Measurements from ENCODE around the gene ZNF664.

The ZNF664 gene

DNA sequence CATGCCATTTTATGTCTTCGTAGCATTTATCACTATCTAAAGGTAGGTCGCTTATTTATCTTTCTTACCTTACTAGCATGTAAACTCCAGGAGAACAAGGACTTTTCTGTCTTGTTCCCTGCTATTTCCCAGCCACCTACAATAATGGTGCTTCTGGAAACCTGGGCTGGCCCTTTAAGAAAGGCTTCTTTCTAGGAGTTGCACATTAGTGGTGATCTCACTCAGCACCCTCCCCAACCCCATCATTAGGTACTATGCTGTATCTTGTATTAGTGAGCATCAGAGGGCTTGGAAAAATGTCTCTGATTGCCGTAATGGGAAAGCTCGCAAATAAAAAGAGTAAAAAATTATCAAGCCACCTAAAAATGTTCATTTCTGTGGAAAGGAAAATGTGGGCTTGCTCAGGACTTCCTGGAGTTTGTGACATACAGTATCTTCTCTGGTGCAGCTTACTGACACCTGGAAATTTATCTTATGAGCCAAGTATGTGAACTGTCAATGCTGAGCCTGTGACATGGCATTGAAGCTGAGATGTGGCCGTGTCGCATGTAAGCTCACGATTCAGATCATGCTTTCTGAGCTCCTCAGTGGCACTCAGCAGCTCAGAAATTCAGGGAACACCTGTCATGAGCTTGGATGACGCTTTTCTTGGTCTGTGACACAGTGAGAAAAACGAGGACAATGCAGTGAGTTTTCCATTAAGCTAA lies 12.8 kb upstream of the ZNF664 start:
- TF ChIP-seq, protein P1, sequence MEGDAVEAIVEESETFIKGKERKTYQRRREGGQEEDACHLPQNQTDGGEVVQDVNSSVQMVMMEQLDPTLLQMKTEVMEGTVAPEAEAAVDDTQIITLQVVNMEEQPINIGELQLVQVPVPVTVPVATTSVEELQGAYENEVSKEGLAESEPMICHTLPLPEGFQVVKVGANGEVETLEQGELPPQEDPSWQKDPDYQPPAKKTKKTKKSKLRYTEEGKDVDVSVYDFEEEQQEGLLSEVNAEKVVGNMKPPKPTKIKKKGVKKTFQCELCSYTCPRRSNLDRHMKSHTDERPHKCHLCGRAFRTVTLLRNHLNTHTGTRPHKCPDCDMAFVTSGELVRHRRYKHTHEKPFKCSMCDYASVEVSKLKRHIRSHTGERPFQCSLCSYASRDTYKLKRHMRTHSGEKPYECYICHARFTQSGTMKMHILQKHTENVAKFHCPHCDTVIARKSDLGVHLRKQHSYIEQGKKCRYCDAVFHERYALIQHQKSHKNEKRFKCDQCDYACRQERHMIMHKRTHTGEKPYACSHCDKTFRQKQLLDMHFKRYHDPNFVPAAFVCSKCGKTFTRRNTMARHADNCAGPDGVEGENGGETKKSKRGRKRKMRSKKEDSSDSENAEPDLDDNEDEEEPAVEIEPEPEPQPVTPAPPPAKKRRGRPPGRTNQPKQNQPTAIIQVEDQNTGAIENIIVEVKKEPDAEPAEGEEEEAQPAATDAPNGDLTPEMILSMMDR (IDR thresholded peaks at IDR 0.05; ENCODE audit: unreplicated experiment in 3 of 3), result no peak
- H3K27ac Mint-ChIP-seq, result no peak overlapping the region
- no peaks in the 10 kb centered on the region for H3K9me3 Mint-ChIP-seq
- H3K4me3 Mint-ChIP-seq, result no peak overlapping the region
- H3K36me3 Mint-ChIP-seq (ENCODE audit: low read depth), result no peaks in the 10 kb centered on the region
- H3K4me1 Mint-ChIP-seq, result peaks cover 11% of the 10 kb centered on the region
- H3K27me3 Mint-ChIP-seq (ENCODE audit: low read depth), result no peaks in the 10 kb centered on the region

DNA sequence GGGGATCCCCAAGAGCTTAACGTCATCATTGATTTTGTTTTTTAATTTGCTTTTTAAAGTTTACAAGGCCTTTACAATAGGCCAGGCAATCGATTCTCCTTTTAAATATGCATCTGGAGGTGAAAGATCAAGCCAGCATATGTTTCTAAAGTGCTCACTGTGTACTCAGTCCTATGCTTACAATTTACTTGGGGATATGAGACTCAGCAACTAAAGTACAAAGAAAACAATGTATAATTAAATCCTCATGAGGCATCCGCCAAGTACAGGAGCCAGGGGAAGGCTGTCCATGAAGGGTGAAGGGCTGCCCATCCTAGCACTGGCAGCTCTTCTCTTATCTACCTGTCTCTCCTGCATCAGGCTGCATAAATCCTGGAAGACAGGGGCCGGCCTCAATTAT lies 12.2 kb upstream of the ZNF664 start:
- TF ChIP-seq, protein P1 (IDR thresholded peaks at IDR 0.05; ENCODE audit: unreplicated experiment in 3 of 3), result no peak
- Mint-ChIP-seq H3K4me3 (no peak overlapping the region), H3K27ac (no peak overlapping the region), H3K27me3 (ENCODE audit: low read depth) (no peaks in the 10 kb centered on the region), H3K36me3 (ENCODE audit: low read depth) (no peaks in the 10 kb centered on the region), H3K9me3 (no peaks in the 10 kb centered on the region), H3K4me1 (peaks cover 11% of the 10 kb centered on the region)

DNA sequence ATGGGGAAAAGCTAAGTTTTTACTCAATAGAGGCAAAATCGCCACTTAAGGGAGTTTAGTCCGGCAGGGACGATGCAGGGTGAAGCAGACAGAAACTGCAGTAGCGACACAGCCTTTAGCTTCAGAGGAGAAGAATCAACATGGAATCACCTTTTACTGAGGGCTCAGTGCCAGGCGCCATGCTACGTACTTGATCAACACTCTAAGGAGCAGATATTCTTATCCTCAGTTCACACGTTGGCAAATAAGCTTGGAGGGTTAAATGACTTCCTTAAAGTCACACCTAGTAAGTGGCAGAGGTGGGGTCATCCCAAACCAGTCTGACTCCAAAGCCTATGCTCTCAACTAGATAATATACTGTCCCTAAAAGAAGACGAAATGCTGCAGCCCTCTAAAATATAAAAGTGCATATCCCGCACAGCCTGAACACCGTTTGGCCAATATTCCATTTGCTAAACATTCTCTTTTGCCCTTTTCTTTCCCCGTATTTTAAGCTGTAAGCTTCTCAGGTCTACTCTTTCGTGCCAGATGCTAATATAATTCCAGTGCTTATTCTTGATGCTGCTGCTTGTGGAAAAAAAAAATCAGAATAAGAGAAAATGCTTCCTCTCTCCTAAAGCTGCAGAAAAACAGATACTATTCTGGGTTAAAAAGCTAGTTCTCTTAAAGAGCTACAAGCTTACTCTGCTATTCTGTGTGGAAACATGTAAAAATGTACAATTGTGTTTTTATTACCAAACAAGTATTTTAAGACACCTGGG lies 11.2 kb upstream of the ZNF664 start:
- H3K27me3 Mint-ChIP-seq (ENCODE audit: low read depth), result no peaks in the 10 kb centered on the region
- H3K4me1 Mint-ChIP-seq, result peaks cover 5% of the 10 kb centered on the region
- no peak overlapping the region for H3K4me3 Mint-ChIP-seq
- TF ChIP-seq, protein P1 (IDR thresholded peaks at IDR 0.05; ENCODE audit: unreplicated experiment in 3 of 3), result no peak
- H3K36me3 Mint-ChIP-seq (ENCODE audit: low read depth), result no peaks in the 10 kb centered on the region
- H3K27ac Mint-ChIP-seq, result no peak overlapping the region
- H3K9me3 Mint-ChIP-seq, result no peaks in the 10 kb centered on the region

DNA sequence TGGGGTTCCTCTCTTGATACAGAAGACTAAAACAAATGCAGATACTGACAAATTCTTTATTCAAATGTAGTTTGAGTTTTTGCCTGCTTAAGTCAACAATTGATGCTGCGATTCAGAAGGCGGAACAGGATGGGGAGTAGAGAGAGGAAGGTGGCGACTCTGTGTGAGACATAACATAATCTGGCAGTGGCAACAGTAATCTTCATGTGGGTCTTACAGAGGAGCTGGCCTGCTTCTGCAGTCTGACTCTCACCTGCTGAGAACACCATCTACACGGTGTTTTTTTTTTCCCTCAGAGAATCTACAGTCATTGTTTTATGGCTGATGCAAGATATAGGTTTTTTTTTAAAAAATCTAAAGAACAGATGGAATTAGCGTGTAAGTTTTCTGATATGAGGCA lies 10.5 kb upstream of the ZNF664 start:
- H3K9me3 Mint-ChIP-seq, result no peaks in the 10 kb centered on the region
- peaks cover 4% of the 10 kb centered on the region for H3K4me1 Mint-ChIP-seq
- no peaks in the 10 kb centered on the region for H3K36me3 Mint-ChIP-seq (ENCODE audit: low read depth)
- no peak overlapping the region for H3K4me3 Mint-ChIP-seq
- TF ChIP-seq, protein P1 (IDR thresholded peaks at IDR 0.05; ENCODE audit: unreplicated experiment in 3 of 3), result no peak
- no peaks in the 10 kb centered on the region for H3K27me3 Mint-ChIP-seq (ENCODE audit: low read depth)
- no peak overlapping the region for H3K27ac Mint-ChIP-seq

DNA sequence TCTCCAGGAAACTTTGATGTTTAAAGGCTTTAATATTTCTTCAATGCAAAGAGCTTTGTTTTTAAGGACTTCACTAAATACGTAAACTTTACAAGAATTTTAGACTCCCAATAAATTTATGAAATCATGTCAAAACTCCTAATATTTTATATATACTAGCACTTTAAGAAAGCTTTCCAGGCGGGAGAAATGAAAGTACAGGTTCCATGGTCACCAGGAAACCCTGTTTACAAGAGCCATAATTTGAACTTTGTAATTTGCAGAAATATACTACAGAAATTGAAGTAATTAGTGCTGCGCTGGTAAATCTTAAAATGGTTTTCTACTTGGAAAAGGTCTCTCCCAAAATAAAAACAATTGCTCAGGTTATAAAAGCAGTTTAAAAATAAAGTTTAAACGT lies 9.2 kb upstream of the ZNF664 start:
- Mint-ChIP-seq H3K27me3 (ENCODE audit: low read depth) (no peaks in the 10 kb centered on the region), H3K9me3 (no peaks in the 10 kb centered on the region), H3K36me3 (ENCODE audit: low read depth) (no peaks in the 10 kb centered on the region), H3K4me1 (peaks cover 8% of the 10 kb centered on the region), H3K27ac (no peak overlapping the region), H3K4me3 (no peak overlapping the region)
- TF ChIP-seq, protein P1 (IDR thresholded peaks at IDR 0.05; ENCODE audit: unreplicated experiment in 3 of 3), result no peak

Measured in nephron (organoid).